ENCODE data around the gene UNC5B.

DNA sequence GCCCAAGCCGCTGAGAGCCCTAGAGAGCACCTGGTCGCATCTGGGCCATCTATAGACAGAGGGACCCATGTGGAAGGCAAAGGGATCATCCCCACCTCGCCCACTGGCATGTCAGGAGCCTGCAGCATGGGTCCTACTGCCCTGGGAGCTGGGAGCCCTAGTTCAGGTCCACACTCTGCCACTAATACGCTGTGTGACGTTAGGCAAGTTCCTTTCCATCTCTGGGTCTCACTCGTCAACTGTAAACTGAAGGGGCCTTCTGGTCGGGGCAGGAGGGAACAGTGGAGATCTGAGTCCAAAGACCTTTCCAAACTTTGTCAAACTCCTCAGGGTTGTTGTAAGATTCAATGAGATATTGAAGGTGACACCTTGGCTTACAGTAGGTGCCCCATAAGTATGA, 23.4 kb downstream of the UNC5B start:
- TF ChIP-seq, protein P1, sequence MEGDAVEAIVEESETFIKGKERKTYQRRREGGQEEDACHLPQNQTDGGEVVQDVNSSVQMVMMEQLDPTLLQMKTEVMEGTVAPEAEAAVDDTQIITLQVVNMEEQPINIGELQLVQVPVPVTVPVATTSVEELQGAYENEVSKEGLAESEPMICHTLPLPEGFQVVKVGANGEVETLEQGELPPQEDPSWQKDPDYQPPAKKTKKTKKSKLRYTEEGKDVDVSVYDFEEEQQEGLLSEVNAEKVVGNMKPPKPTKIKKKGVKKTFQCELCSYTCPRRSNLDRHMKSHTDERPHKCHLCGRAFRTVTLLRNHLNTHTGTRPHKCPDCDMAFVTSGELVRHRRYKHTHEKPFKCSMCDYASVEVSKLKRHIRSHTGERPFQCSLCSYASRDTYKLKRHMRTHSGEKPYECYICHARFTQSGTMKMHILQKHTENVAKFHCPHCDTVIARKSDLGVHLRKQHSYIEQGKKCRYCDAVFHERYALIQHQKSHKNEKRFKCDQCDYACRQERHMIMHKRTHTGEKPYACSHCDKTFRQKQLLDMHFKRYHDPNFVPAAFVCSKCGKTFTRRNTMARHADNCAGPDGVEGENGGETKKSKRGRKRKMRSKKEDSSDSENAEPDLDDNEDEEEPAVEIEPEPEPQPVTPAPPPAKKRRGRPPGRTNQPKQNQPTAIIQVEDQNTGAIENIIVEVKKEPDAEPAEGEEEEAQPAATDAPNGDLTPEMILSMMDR (IDR thresholded peaks at IDR 0.05): no peak
- no peak for TF ChIP-seq POLR2A (IDR thresholded peaks at IDR 0.05)
